SU-DHL-6 (cell line): Measurements from ENCODE around the gene ADSS1.
A peak's percentile ranks its signal among the peaks of the same experiment; 100 is the strongest.

Experiments
- H2AFZ ChIP-seq: fragments of 200-600 bp; sonication (generic); 2 replicates; pipeline ENCODE4 v1.6.1; 2014; ENCODE audit warnings: low read depth, mild to moderate bottlenecking, moderate library complexity, mixed read lengths, antibody characterized with exemption, low read length; ENCODE audit not compliant: severe bottlenecking
- H3F3A ChIP-seq: fragments of 200-600 bp; shearing (Covaris generic); 2 replicates; pipeline ENCODE4 v1.6.0; 2016; ENCODE audit warnings: antibody characterized with exemption, mild to moderate bottlenecking; ENCODE audit not compliant: insufficient read depth
- H3K27ac ChIP-seq: fragments of 200-600 bp; sonication (generic); 2 replicates; pipeline ENCODE4 v1.5.1; 2016; ENCODE audit warnings: low read depth, mild to moderate bottlenecking, low read length, moderate library complexity, mixed read lengths
- H3K27me3 ChIP-seq: fragments of 200-600 bp; sonication (generic), shearing (Covaris generic); 2 replicates; pipeline ENCODE4 v1.6.0; 2014; ENCODE audit warnings: mild to moderate bottlenecking, low read length
- H3K36me3 ChIP-seq: fragments of 200-600 bp; sonication (generic); 2 replicates; pipeline ENCODE4 v1.6.1; 2014; ENCODE audit warnings: mild to moderate bottlenecking, low read length, mixed read lengths
- H3K4me2 ChIP-seq: fragments of 300-600, 200-600 bp; shearing (Covaris generic), sonication (generic); 2 replicates; pipeline ENCODE4 v1.6.0; 2014; ENCODE audit warnings: low read length, low read depth, mild to moderate bottlenecking; ENCODE audit not compliant: poor library complexity, severe bottlenecking
- H3K4me3 ChIP-seq: fragments of 200-600 bp; sonication (generic); 2 replicates; pipeline ENCODE4 v1.5.1; 2014; ENCODE audit warnings: antibody characterized with exemption, low read length, mild to moderate bottlenecking, mixed read lengths; ENCODE audit not compliant: insufficient read depth, poor library complexity, severe bottlenecking
- H3K79me2 ChIP-seq: fragments of 200-600 bp; sonication (generic); 2 replicates; pipeline ENCODE4 v1.6.1; 2014; ENCODE audit warnings: mild to moderate bottlenecking, low read length, moderate library complexity; ENCODE audit not compliant: insufficient read depth
- H3K9ac ChIP-seq: fragments of 200-600 bp; sonication (generic); 2 replicates; pipeline ENCODE4 v1.7.0; 2014; ENCODE audit warnings: mild to moderate bottlenecking, low read length
- H3K9me2 ChIP-seq: fragments of 200-600 bp; sonication (generic); replicated peaks from 2 replicates; pipeline ENCODE4 v1.6.1; 2014; ENCODE audit warnings: low read length; ENCODE audit not compliant: insufficient read depth
- H3K9me3 ChIP-seq: fragments of 200-600 bp; sonication (generic); 2 replicates; pipeline ENCODE4 v1.6.1; 2014; ENCODE audit warnings: low read length, mixed read lengths; ENCODE audit not compliant: insufficient read depth
- H4K20me1 ChIP-seq: fragments of 200-600 bp; sonication (generic); 2 replicates; pipeline ENCODE4 v1.6.1; 2014; ENCODE audit warnings: low read depth, mild to moderate bottlenecking, antibody characterized with exemption, low read length, moderate library complexity, mixed read lengths
- EZH2phosphoT487 ChIP-seq: fragments of 200-600 bp; sonication (generic), shearing (Covaris generic); conservative IDR thresholded peaks from 2 replicates; pipeline ENCODE4 v1.6.1; 2018; ENCODE audit warnings: mild to moderate bottlenecking, antibody characterized with exemption, low read length, moderate library complexity, mixed read lengths
- TF ChIP-seq, protein P1 (sequence below): fragments of 200-600 bp; sonication (generic); IDR thresholded peaks from one replicate; pipeline ENCODE4 v1.5.1; 2017; ENCODE audit warnings: antibody characterized with exemption, mild to moderate bottlenecking, low read length, moderate library complexity; ENCODE audit not compliant: insufficient read depth, poor library complexity, severe bottlenecking

ADSS1 gene

DNA sequence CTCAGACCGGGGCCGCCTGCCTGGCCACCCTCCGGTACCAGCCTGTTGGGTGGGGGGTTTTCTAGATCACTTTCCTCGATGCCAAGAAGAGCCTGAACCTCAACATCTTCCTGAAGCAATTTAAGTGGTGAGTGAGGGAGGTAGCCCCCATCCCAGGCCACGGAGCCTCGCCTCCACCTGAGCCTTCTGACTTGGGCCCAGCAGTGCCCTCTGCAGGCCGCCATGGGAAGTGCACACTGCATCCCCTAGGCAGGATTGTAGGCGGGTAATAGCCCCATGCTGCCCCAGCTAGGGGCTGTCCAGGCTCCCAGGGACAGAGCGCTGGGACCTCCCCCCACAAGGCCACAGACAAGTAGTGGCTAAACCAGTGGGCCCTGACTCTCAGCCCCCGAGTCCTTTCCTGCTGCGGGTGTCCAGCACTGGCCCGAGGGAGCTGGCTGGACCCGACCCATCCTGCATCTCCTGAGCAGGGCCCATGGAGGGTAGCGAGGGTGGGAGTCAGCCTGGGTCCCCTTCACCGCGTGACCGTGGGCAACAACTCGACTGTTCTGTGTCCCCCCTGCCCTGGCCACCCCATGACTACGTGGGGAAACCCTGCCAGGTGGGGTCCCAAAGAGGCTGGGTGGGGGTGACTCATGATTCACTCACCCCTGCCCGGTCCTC is 15.3 kb upstream of the ADSS1 start:
- Histone ChIP-seq H2AFZ (no peak overlapping the region), H3K79me2 (no peaks in the 10 kb centered on the region), H3K4me3 (no peak overlapping the region), H3K9me3 (no peaks in the 10 kb centered on the region), H3K27me3 (no peaks in the 10 kb centered on the region), H3K9ac (no peak overlapping the region), H3K36me3 (no peaks in the 10 kb centered on the region), H3K27ac (no peak overlapping the region), H3K9me2 (no peaks in the 10 kb centered on the region), H4K20me1 (no peaks in the 10 kb centered on the region), H3K4me2 (no peak overlapping the region), H3F3A (no peaks in the 10 kb centered on the region)
- TF ChIP-seq EZH2phosphoT487, result no peak
- TF ChIP-seq, protein P1, sequence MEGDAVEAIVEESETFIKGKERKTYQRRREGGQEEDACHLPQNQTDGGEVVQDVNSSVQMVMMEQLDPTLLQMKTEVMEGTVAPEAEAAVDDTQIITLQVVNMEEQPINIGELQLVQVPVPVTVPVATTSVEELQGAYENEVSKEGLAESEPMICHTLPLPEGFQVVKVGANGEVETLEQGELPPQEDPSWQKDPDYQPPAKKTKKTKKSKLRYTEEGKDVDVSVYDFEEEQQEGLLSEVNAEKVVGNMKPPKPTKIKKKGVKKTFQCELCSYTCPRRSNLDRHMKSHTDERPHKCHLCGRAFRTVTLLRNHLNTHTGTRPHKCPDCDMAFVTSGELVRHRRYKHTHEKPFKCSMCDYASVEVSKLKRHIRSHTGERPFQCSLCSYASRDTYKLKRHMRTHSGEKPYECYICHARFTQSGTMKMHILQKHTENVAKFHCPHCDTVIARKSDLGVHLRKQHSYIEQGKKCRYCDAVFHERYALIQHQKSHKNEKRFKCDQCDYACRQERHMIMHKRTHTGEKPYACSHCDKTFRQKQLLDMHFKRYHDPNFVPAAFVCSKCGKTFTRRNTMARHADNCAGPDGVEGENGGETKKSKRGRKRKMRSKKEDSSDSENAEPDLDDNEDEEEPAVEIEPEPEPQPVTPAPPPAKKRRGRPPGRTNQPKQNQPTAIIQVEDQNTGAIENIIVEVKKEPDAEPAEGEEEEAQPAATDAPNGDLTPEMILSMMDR, result peak; percentile 92

GRCh38 chr14:104709387-104710039 is 14.5 kb upstream of the ADSS1 start:
- TF ChIP-seq, protein P1, result no peak
- TF ChIP-seq EZH2phosphoT487, result no peak
- Histone ChIP-seq H3K36me3 (no peaks in the 10 kb centered on the region), H3F3A (no peaks in the 10 kb centered on the region), H3K9me3 (no peaks in the 10 kb centered on the region), H2AFZ (no peak overlapping the region), H3K9me2 (no peaks in the 10 kb centered on the region), H3K9ac (no peak overlapping the region), H3K79me2 (no peaks in the 10 kb centered on the region), H3K27me3 (no peaks in the 10 kb centered on the region), H3K4me2 (no peak overlapping the region), H3K4me3 (no peak overlapping the region), H3K27ac (no peak overlapping the region), H4K20me1 (no peaks in the 10 kb centered on the region)

DNA sequence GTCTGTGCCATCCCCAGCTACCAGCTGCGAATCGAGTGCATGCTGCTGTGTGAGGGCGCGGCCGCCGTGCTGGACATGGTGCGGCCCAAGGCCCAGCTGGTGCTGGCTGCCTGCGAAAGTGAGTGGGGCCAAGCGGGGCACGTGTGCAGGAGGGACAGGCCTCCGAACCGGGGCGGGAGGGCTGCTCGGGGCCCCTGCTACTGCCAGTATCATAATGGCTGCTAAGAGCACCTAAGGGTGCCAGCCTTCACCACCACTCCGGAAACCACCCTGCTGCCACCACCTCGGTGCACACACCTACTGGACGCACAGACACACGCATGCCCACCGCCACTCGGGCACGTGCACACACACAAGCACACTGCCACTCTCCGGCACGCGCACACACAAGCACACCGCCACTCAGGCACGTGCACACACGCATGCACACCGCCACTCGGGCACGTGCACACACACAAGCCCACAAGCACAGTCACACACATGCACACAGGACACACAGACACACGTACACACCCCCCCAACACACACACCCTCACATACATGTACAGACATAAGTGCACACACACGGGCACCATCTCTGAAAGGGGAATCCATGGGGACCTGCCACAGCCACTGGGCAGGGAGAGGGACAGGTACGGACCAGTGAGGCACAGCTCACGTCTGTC is 13.8 kb upstream of the ADSS1 start:
- Histone ChIP-seq H3F3A (no peaks in the 10 kb centered on the region), H3K4me3 (no peak overlapping the region), H3K4me2 (no peak overlapping the region), H3K27ac (no peak overlapping the region), H3K79me2 (no peaks in the 10 kb centered on the region), H2AFZ (no peak overlapping the region), H3K9me2 (no peaks in the 10 kb centered on the region), H3K9ac (no peak overlapping the region), H3K27me3 (no peaks in the 10 kb centered on the region), H3K36me3 (no peaks in the 10 kb centered on the region), H3K9me3 (no peaks in the 10 kb centered on the region), H4K20me1 (no peaks in the 10 kb centered on the region)
- TF ChIP-seq EZH2phosphoT487, result no peak
- TF ChIP-seq, protein P1, result no peak
